Left lung (tissue), 10 donors: ENCODE data around the gene GANC. TPM values are rescaled to one million over a fixed set of nuclear protein-coding genes. Genes with fewer than 3 reads are reported as not detected.
A peak's percentile ranks its signal among the peaks of the same experiment; 100 is the strongest.

Experiments
- ATAC-seq: fragments of 200-7000 bp; cut with Tn5 transposase; one replicate; pipeline ENCODE4 v1.9.1; 2020; ENCODE audit warnings: moderate library complexity
- DNase-seq, 4 donors: peaks; one replicate each; pipeline ENCODE4 v3.0.0-alpha.2; 2013 to 2020
- H3K27ac ChIP-seq, 2 donors: fragments of 200-600 bp; sonication (generic) in 1 of 2; one replicate each; pipeline versions ENCODE4 v1.5.0 to v1.8.0; 2020 to 2021
- H3K27me3 ChIP-seq, 2 donors: fragments of 200-600 bp; sonication (generic) in 1 of 2; one replicate each; pipeline versions ENCODE4 v1.5.0 to v1.8.0; 2020 to 2021
- H3K36me3 ChIP-seq, 2 donors: fragments of 200-600 bp; sonication (generic) in 1 of 2; one replicate each; pipeline versions ENCODE4 v1.5.0 to v1.8.0; 2020 to 2021
- H3K4me1 ChIP-seq, 2 donors: fragments of 200-600 bp; one replicate each; pipeline ENCODE4 v1.8.0; 2021
- H3K4me3 ChIP-seq, 2 donors: fragments of 200-600 bp; sonication (generic) in 1 of 2; one replicate each; pipeline versions ENCODE4 v1.5.0 to v1.8.0; 2020 to 2021; ENCODE audit warnings: mild to moderate bottlenecking in 1 of 2
- H3K9me3 ChIP-seq, 2 donors: fragments of 200-600 bp; sonication (generic) in 1 of 2; one replicate each; pipeline versions ENCODE4 v1.5.0 to v1.8.0; 2020 to 2021
- intact Hi-C, 2 donors: fragments of 100-400 bp; cut with DNase I; formaldehyde crosslinking; loops; one replicate each; pipeline versions ENCODE4 v1.11.2 to v1.14.2; 2022
- polyA plus RNA-seq, 6 donors: library from polyadenylated mRNA; unstranded; fragments of 120-200 nt; gene quantifications; one replicate each; pipeline ENCODE4 v1.2.1, GENCODE V29; 2013; ENCODE audit not compliant: insufficient read length in 6 of 6
- total RNA-seq, 2 donors: library from RNA; stranded (reverse); fragmentation: NEBNext Ultra II Directional; extraction: Animal tissue kit (Norgen Biotek cat#: 25700); gene quantifications; one replicate each; pipeline ENCODE4 v1.2.1, GENCODE V29; 2021
- TF ChIP-seq, protein P1 (sequence below), 2 donors: fragments of 200-600 bp; sonication (generic) in 1 of 2; IDR thresholded peaks; one replicate each; pipeline versions ENCODE4 v1.5.0 to v1.8.0; 2021; ENCODE audit warnings: antibody characterized with exemption in 2 of 2
- donor health status: DM: no; HTN: yes; CAD: no.
- donor health status: DM: no; HTN: no; CAD: no.

Gene GANC
- total and polyA plus RNA-seq, 8 donors = 30.1 to 85.3 (median 37.8) TPM

DNA sequence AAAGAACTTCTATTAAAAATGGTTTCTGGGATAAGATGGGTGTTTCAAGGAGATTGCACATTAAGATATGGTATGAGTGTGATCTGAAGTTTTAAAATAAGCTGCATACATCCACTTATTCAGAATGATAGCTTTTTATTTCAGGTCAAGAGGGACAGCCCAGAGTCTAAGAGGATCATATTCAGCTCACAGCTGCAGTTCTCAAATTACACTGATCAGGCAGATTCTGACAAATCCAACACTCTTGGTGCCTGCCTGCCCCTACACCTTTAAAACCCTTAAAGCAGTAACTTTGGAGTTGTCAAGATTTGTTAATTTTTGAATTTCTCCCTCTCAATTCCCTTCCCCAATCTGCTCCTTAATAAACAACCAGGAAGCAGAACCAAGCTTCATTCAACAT, 9.3 kb downstream of the GANC start:
- Histone ChIP-seq H3K4me1 (peaks cover 0 to 28% of the 10 kb centered on the region in 2 donors), H3K36me3 (peaks cover 0 to 61% of the 10 kb centered on the region in 2 donors), H3K27ac (no peak overlapping the region), H3K9me3 (no peaks in the 10 kb centered on the region), H3K27me3 (no peaks in the 10 kb centered on the region), H3K4me3 (no peak overlapping the region)
- DNase-seq (no peak), ATAC-seq (no peak)
- TF ChIP-seq, protein P1, sequence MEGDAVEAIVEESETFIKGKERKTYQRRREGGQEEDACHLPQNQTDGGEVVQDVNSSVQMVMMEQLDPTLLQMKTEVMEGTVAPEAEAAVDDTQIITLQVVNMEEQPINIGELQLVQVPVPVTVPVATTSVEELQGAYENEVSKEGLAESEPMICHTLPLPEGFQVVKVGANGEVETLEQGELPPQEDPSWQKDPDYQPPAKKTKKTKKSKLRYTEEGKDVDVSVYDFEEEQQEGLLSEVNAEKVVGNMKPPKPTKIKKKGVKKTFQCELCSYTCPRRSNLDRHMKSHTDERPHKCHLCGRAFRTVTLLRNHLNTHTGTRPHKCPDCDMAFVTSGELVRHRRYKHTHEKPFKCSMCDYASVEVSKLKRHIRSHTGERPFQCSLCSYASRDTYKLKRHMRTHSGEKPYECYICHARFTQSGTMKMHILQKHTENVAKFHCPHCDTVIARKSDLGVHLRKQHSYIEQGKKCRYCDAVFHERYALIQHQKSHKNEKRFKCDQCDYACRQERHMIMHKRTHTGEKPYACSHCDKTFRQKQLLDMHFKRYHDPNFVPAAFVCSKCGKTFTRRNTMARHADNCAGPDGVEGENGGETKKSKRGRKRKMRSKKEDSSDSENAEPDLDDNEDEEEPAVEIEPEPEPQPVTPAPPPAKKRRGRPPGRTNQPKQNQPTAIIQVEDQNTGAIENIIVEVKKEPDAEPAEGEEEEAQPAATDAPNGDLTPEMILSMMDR (IDR thresholded peaks at IDR 0.05) = no peak
- intact Hi-C loops = no loop called here

DNA sequence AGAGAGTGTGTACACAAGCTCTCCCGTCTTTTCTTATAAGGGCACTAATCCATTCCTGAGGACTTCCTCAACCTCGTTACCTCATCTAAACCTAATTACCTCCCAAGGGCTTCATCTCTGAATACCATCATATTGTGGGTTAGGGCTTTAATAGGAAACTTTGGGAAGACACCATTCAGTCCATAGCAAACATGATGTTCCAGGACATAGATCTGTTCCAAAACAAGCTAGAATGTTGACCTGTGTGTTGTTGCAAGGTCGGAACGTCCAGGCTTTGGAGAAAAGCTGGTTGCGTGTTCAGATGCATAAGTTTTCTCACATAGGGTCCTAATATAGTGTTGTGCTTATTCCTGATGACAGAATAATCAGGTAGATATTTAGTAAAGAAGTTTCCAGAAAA, 9.9 kb downstream of the GANC start:
- peaks cover 0 to 65% of the 10 kb centered on the region in 2 donors for H3K36me3 ChIP-seq
- no peaks in the 10 kb centered on the region for H3K27me3 ChIP-seq
- TF ChIP-seq, protein P1 (IDR thresholded peaks at IDR 0.05) = no peak
- H3K27ac ChIP-seq = no peak overlapping the region
- ATAC-seq (no peak), DNase-seq (no peak)
- no peaks in the 10 kb centered on the region for H3K9me3 ChIP-seq
- peaks cover 0 to 28% of the 10 kb centered on the region in 2 donors for H3K4me1 ChIP-seq
- H3K4me3 ChIP-seq = no peak overlapping the region
- intact Hi-C loops = no loop called here

DNA sequence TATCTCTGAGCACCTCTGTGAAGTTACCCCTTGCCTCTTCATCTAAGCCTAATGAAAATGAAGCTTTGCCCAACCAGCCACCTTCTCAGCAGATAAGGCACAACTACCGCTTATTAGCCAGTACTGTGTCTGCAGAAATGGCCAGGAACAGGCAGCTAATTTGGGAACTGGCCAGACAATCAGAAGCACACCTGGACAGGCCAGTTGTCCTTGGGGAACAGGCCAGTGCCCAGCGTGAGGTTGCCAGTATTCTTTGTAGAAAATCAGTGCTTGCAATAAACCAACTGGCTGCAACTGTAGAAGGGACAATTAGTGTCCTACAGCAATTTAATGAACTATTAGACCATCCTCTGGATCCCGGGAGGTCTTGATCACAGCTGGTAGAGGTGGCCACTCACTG, 10.7 kb downstream of the GANC start:
- intact Hi-C loops = no loop called here
- no peak overlapping the region for H3K4me3 ChIP-seq
- H3K4me1 ChIP-seq = peaks cover 0 to 24% of the 10 kb centered on the region in 2 donors
- TF ChIP-seq, protein P1 (IDR thresholded peaks at IDR 0.05) = no peak
- ATAC-seq (no peak), DNase-seq (no peak)
- H3K36me3 ChIP-seq = peaks cover 0 to 67% of the 10 kb centered on the region in 2 donors
- no peaks in the 10 kb centered on the region for H3K27me3 ChIP-seq
- H3K9me3 ChIP-seq = no peaks in the 10 kb centered on the region
- no peak overlapping the region for H3K27ac ChIP-seq

DNA sequence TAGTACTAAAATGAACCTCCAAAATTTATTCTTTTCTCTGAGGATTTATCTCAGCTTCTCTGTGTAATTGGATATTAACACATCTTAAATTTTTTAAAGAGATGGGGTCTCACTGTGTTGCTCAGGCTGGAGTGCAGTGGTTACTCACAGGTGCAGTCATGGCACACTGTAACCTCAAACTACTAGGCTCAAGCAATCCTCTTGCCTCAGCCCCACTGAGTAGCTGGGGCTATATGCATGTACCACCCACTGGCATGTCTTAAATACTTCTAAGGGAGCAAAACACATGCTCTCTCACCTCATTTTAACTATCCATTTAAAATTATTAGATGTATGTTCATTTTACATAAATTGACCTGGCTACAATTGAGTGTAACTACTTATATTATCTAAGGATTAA, 11.6 kb downstream of the GANC start:
- peaks cover 0 to 19% of the 10 kb centered on the region in 2 donors for H3K4me1 ChIP-seq
- TF ChIP-seq, protein P1 (IDR thresholded peaks at IDR 0.05) = no peak
- ATAC-seq (no peak), DNase-seq (no peak)
- H3K36me3 ChIP-seq = peaks cover 0 to 65% of the 10 kb centered on the region in 2 donors
- no peak overlapping the region for H3K4me3 ChIP-seq
- no peaks in the 10 kb centered on the region for H3K27me3 ChIP-seq
- intact Hi-C loops = no loop called here
- H3K9me3 ChIP-seq = no peaks in the 10 kb centered on the region
- H3K27ac ChIP-seq = peak overlapping the region in 1 of 2 donors; percentile 30

DNA sequence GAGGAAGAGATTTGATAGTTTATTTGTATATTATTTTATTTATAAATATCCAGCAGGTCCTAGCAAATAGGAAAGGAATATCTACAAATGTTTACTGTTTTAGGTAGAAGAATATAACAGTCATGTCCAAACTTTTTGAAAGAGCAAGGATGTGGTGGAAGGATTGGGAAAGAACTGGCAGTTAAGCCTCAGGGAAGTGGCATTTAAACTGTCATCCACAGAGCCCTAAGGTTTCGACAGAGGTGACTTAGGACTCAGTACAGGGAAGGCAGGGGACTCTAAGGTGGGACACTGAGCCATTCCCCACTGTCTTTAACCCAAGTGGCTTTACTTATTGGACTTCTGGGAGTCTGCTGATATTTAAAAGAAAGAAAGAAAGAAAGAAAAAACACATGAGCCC, 12.0 kb downstream of the GANC start:
- peaks cover 0 to 66% of the 10 kb centered on the region in 2 donors for H3K36me3 ChIP-seq
- DNase-seq (no peak), ATAC-seq (peak; percentile 59)
- H3K4me3 ChIP-seq = no peak overlapping the region
- H3K4me1 ChIP-seq = peaks cover 0 to 19% of the 10 kb centered on the region in 2 donors
- peak overlapping the region; percentile 30 to 40 for H3K27ac ChIP-seq
- no peaks in the 10 kb centered on the region for H3K27me3 ChIP-seq
- H3K9me3 ChIP-seq = no peaks in the 10 kb centered on the region
- TF ChIP-seq, protein P1 (IDR thresholded peaks at IDR 0.05) = no peak
- intact Hi-C loops = no loop called here
